Stimulated activated CD8-positive, alpha-beta memory T cell treated with anti-CD3 and anti-CD28 coated beads, Interleukin-4, amount 100 ng/mL, for 48 hours (primary cell): ENCODE results near the gene MED27.

Experiments
- DNase-seq: peaks from one replicate; pipeline ENCODE4 v3.0.0-alpha.2; 2020

The MED27 gene

GRCh38 chr9:131874447-131874846 lies 205.2 kb downstream of the MED27 start:
- DNase-seq, result no peak

GRCh38 chr9:131873891-131874440 lies 205.7 kb downstream of the MED27 start:
- no peak for DNase-seq

DNA sequence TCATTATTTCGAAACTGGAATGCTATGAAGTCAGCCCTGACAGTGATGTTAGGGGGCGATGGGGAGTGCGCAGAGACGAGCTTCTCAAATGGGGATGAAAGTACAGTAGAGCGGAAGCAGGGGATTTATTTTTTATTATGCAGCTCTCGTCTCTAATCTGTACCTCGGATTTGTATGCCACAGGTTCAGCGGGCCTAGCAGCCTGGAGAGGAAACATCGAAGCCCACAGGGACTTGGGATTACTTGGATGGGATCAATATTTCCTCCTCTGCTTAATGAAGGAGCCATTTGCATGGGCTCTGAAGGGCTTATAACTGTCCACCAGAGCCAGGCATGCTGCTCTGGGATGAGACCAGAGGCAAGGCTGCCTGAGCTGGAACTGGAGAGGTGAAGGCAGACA lies 206.3 kb downstream of the MED27 start:
- DNase-seq, result no peak

- no peak for DNase-seq
These were observed 207.0 kb downstream of the MED27 start for GRCh38 chr9:131872702-131873101.

DNA sequence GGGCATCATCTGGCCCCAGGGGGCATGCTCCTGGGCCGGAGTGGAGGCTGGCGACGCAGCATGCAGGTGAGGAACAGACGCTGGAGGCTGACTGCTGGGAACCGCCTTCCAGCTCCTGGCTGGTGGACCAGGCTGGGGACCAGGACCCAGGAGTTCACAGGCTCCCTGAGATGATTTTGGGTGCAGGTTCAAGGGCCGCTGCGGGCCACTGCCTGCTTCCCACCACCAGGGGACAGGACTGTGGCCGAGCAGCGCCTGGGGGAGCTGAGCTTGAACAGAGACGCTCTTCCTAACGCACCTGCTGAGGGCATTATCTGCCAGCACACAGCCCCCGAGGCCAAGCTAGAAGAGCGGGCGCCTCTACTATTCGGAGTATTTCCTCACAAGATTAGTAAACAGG lies 207.7 kb downstream of the MED27 start:
- DNase-seq, result no peak

DNA sequence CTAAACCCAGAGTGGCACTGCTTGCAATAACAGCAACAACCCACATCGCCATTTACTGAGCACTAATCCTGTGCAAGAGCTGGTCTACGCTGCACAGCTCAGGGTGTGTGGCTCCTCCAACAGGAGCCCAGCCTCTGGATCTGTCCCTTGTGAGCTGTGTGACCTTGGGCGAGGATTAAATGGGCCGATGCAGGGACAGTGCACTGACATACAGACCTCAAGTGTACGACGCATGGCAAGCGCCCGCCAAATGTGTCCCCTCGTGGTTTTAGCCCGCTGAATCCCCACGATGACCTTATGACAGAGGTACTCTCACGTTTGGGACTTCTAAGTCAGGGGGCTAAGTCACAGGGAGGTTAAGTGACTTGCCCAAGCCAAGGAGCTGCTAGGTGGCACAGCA lies 209.5 kb downstream of the MED27 start:
- DNase-seq, result no peak

DNA sequence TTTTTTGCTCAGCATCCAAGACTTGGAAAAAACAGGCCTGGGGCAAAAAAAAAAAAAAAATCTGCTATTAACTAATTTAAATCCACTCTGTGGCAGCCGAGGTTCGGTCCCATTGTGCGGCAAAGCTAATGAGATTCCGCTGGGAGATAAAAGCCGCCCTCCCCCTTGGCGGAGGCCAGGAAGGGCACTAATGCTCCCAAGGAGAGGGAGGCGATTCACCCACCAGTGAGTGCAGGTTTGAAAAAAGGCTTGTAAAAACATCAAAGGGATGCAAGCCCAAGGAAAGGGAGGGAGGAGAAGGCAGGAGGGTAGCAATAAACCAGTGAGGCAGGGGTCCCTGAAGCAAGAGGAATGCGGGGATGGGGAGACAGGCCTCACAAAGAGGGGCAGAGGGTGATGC lies 210.3 kb downstream of the MED27 start:
- no peak for DNase-seq

DNA sequence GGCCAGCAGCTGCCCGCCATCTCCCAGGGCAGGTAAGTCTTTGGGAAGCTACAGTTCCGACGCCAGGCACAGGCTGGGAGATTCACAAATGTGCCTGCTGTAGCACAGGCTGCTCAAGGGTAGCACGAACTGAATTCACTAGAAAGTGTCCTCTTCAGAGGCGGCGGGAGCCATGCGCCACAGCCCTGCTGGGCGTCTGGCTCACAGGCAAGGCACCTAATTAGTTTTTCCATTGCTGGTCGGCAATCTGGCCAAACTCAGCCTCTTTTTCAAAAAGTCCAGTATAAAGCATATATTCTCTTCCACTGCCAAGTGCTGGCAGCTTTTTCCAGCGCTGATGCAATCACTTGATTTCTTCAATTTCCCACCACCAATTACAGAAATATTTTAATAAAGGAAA lies 210.9 kb downstream of the MED27 start:
- no peak for DNase-seq

DNA sequence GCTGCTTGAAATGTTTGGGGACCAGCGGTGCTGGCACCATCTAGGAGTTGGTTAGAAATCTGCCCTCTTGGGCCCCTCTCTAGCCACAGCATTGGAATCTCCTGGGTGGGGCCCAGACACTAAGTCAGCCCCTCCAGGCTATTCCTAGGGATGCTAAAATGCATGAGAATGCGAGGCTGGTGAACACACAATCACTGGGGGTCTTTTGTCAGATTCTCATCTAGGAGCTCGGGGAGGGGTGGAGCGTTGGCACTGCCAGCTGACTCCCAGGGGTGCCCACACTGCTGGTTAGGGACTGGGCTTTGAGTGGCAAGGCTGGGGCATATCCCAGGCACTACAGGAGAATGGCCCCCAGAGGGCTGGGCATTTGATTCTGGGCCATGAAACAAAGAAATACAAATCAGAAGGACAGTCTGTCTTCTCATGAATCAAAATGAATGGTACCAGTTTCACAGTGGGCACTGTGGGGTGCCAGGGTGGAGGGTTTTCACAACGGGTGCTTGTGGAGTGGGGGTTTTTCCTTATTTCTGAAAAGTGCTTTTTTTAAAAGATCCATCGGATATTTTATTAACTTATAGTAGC lies 212.0 kb downstream of the MED27 start:
- no peak for DNase-seq

GRCh38 chr9:131865446-131866195 lies 214.0 kb downstream of the MED27 start:
- DNase-seq, result no peak

GRCh38 chr9:131864531-131864930 lies 215.1 kb downstream of the MED27 start:
- no peak for DNase-seq

DNA sequence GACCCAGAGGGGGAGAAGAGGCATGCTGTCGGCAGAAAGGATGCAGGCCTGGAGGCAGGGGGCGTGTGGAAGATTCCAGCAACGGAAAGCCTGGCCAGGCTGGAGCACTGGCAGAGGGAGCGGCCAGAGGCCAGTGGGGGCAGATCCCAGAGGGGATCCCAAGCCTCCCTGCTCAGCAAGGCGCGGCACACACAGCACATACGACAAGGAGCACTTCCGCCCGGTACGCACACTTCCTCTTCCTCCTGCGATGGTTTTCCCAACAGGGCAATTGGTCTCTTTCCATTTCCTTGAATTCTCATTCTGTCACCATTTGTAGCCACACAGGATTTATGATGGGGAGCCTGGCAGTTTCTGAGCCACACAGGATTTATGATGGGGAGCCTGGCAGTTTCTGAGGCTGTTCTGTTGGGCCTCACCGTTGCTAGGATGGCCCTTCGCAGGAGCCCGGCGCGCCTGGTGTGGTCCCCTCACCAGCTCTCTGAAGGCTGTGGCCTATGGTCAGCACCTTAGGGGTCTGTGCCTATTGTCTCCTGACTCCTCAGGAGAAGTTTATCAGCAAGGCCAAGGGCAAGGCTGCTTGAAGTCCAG lies 216.3 kb downstream of the MED27 start:
- DNase-seq, result no peak

DNA sequence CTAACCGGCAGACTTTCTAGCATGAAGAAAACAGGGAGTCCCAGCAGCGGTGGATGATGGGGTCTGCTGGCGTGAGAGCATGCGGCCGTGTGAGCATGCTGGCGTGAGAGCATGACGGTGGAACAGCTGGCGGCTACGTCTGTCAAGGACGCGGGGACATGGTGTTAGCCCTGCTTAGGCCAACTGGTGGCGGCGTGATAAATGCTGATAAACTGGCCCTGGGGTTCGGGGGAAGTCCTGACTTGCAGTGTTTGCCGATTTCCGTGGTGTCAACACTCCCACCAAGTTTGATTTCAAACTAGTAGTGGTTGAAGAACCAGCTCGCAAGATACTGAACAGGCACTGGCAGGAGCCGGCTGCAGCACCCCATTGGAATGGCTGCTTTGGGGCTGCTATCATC lies 217.4 kb downstream of the MED27 start:
- DNase-seq, result no peak

DNA sequence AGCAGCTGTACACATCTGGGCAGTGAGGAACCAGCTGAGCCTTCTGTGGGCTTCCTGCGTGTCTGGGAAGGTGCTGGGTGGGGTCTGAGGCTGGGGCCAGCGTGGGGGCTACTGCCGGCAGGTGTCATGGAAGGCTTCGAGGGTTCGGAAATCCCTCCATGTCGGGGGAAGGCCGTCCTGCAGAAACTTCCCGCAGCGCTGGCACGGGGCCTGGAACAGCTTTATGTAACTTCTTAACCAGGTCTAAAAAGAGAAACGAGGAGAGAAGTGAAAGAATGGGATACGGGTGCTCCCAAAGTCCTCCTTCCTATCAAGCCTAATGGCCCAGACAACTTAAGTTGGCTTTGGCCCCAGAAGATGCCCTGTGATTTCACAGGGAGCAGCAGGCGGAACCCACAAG lies 219.2 kb downstream of the MED27 start:
- no peak for DNase-seq

GRCh38 chr9:131858147-131858546 lies 221.5 kb downstream of the MED27 start:
- no peak for DNase-seq

- no peak for DNase-seq
These were observed 223.6 kb downstream of the MED27 start for GRCh38 chr9:131856105-131856504.

DNA sequence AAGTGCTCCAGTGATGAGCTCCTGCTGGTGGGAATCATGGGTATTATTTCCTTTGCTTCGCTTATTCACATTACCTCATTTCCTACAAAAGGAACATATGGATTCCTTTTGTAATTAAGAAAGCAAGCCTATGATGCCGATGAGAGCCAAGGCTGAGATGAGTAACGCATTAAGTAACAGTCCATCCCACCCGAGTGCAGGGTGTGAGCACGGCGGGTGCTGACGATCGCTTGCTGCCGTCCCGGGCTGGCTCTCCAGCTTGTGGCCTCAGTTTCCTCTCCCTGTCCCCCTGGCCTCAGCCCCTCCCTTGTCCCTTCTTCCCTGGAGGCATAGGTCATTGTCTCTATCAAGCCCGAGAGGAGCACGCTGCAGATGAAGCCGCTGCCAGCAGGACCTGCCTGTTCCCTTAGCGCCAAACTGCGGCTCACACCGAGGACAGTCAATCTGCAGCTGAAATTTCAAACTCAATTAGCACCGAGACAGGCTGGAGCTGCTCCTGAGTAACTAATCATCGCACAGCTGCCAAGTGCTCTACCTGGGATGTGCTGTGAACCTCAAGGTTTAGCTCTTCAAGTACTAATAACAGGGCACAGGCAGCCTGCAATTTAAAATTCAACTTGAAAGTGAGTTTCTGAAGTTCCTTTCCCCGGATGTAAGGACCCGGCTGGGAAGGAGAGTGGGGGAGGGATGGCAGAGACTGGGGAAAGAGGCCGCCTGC lies 224.6 kb downstream of the MED27 start:
- no peak for DNase-seq

GRCh38 chr9:131854334-131854733 lies 225.3 kb downstream of the MED27 start:
- DNase-seq, result no peak

GRCh38 chr9:131853434-131853833 lies 226.2 kb downstream of the MED27 start:
- DNase-seq, result no peak

GRCh38 chr9:131851414-131851813 lies 228.3 kb downstream of the MED27 start:
- no peak for DNase-seq

DNA sequence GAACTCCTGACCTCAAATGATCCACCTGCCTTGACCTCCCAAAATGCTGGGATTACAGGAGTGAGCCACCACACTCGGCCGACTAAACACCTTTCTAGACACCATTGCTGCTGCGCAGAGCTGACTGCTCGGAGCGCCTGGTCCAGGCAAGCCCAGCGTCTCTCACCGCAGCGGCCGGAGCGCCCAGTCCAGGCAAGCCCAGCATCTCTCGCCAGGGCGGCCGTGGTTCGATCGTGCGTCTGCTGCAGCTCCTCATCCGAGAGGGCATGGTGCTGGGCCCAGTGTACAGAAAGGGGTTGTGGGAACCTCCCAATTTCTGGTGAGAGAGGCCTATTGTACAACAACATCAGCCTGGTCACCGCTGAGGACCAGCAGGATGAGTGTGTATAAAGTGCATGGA lies 230.3 kb downstream of the MED27 start:
- no peak for DNase-seq

GRCh38 chr9:131848570-131849160 lies 231.0 kb downstream of the MED27 start:
- no peak for DNase-seq

DNA sequence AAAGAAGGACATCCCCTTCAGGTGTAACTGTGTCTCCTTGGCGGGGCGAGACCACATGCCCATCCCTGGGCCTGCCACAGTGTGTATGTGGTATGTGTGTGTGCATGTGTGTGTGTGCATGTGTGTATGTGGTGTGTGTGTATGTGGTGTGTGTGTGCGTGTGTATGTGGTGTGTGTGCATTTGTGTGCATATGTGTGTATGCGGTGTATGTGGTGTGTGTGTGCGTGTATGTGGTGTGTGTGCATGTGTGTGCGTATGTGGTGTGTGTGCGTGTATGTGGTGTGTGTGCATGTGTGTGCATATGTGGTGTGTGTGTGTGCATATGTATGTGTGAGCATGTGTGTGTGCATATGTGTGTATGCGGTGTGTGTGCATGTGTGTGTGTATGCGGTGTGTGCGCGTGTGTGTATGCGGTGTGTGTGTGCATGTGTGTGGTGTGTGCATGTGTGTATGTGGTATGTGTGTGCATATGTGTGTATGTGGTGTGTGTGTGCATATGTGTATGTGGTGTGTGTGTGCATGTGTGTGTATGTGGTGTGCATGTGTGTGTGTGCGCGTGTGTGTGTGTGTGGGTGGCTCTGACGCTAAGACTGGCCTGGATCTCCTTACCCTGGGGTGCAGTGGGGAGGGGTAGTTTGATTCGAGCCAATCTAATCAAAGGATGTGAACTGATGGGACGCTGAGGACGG lies 231.9 kb downstream of the MED27 start:
- no peak for DNase-seq
